HG02588 (cell line): ENCODE measurements around the gene BMP2.

ENCODE experiments used
- ATAC-seq: cut with Tn5 transposase; IDR thresholded peaks from one replicate; pipeline ENCODE4 v1.9.1; 2021; ENCODE audit warnings: mild to moderate bottlenecking, moderate library complexity; ENCODE audit not compliant: unreplicated experiment

BMP2 gene

DNA sequence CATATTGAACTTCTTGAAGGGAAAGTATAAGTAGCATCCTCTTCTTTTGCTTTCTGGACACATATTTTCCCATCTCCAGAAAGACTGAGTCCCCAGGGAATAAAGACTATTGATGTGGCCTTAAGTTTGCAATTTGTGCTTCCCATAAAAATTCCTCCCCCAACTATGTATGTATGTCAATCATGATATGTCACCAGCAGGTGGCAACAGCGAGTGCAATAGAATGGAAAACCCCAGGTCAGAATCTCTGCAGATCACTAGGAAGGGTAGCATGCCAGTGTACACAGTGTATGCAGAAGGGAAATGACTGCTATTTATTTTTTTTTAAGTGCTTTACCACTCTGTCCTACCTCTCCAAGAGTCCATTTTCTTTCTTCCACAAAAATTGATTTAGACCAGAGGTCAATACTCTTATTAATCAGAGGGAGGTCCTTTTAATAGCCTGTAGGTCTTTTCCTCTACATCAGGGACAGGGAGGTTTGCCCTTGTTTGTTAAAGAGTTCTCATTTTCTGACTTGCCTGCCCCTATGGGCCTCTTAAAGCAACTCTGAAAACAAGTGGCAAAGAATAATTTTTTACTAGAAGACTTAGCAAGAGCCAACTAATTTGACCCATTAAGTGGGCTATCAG lies 61.4 kb downstream of the BMP2 start:
- peak; percentile 96 for ATAC-seq

DNA sequence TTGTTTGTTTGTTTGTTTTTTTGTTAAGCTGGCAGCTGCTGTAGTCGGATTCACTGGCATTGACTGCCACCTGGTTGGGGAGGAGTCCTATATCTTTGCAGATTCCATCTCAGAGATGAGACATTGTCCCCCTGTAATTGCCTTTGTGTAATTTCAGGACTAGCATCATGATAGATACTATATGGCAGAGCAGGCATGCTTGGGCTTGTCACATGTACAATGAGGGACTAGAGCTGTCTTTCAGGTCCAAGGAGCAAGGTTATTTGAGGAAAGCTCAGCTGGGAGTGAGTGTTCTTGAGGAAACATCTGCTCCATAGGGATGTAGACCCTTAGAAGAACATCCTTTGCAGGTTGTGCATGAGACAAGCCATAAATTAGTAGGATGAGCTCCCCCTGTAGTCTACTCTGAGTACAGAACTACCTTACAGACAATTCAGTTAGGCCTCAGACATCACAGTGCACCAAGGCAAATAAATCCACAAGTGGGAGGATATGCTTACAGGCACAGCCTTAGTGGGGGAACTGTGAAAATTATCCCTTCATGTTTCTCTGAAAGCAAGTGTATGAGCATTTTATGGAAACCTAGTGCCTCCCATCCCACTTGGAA lies 62.1 kb downstream of the BMP2 start:
- ATAC-seq = no peak
